Neural cell (in vitro differentiated cells): ENCODE data around the gene STARD13. TPM values are rescaled to one million over a fixed set of nuclear protein-coding genes. Genes with fewer than 3 reads are reported as not detected.

Experiments used
- H2AFZ ChIP-seq: fragments of 200-600, 300-800 bp; sonication (generic), shearing (Covaris generic); 2 replicates; pipeline ENCODE4 v1.6.0; 2014; ENCODE audit warnings: low read depth, mild to moderate bottlenecking, antibody characterized with exemption, low read length, moderate library complexity
- H3F3A ChIP-seq: fragments of 200-600 bp; shearing (Covaris generic); 2 replicates; pipeline ENCODE4 v1.6.1; 2016; ENCODE audit warnings: mild to moderate bottlenecking, moderate library complexity, mixed read lengths, antibody characterized with exemption, low read length; ENCODE audit not compliant: insufficient read depth, poor library complexity, severe bottlenecking
- H3K27ac ChIP-seq: fragments of 200-600, 300-800 bp; sonication (generic), shearing (Covaris generic); 2 replicates; pipeline ENCODE4 v1.5.1; 2014; ENCODE audit warnings: mild to moderate bottlenecking, low read length, moderate library complexity
- H3K27me3 ChIP-seq: fragments of 300-800, 200-600 bp; sonication (generic), shearing (Covaris generic); 2 replicates; pipeline ENCODE4 v1.6.0; 2014; ENCODE audit warnings: mild to moderate bottlenecking, low read depth, low read length, moderate library complexity; ENCODE audit not compliant: insufficient read depth
- H3K36me3 ChIP-seq: fragments of 300-800, 200-600 bp; sonication (generic), shearing (Covaris generic); 2 replicates; pipeline ENCODE4 v1.5.1; 2014; ENCODE audit warnings: mild to moderate bottlenecking, antibody characterized with exemption, low read length, moderate library complexity; ENCODE audit not compliant: insufficient read depth
- H3K4me2 ChIP-seq: fragments of 300-800, 200-600 bp; sonication (generic), shearing (Covaris generic); 2 replicates; pipeline ENCODE4 v1.6.0; 2014; ENCODE audit warnings: mild to moderate bottlenecking, low read length
- H3K4me3 ChIP-seq: fragments of 300-800, 200-600 bp; sonication (generic), shearing (Covaris generic); 2 replicates; pipeline ENCODE4 v1.5.1; 2014; ENCODE audit warnings: mild to moderate bottlenecking, low read length, moderate library complexity
- H3K79me2 ChIP-seq: fragments of 200-600 bp; shearing (Covaris generic); replicated peaks from 2 replicates; pipeline ENCODE4 v1.6.0; 2014; ENCODE audit warnings: mild to moderate bottlenecking, low read length, moderate library complexity; ENCODE audit not compliant: insufficient read depth
- H3K9ac ChIP-seq: fragments of 300-800, 200-600 bp; sonication (generic), shearing (Covaris generic); 2 replicates; pipeline ENCODE4 v1.6.1; 2016; ENCODE audit warnings: mild to moderate bottlenecking, low read length, mixed read lengths
- H3K9me2 ChIP-seq: fragments of 200-600 bp; shearing (Covaris generic); 2 replicates; pipeline ENCODE4 v1.6.1; 2016; ENCODE audit warnings: mild to moderate bottlenecking, low read length, mixed read lengths; ENCODE audit not compliant: insufficient read depth
- H3K9me3 ChIP-seq: fragments of 200-600, 300-800 bp; sonication (generic), shearing (Covaris generic); 2 replicates; pipeline ENCODE4 v1.6.1; 2016; ENCODE audit warnings: mild to moderate bottlenecking, mixed run types, low read length, moderate library complexity, mixed read lengths
- H4K20me1 ChIP-seq: fragments of 200-600 bp; shearing (Covaris generic); 2 replicates; pipeline ENCODE4 v1.6.1; 2016; ENCODE audit warnings: mild to moderate bottlenecking, mixed run types; ENCODE audit not compliant: insufficient read depth
- EP300 ChIP-seq: fragments of 450-650 bp; conservative IDR thresholded peaks from 2 replicates; pipeline ENCODE4 v1.6.1; 2014; ENCODE audit warnings: antibody characterized with exemption, mild to moderate bottlenecking, moderate library complexity; ENCODE audit not compliant: poor library complexity, severe bottlenecking
- EZH2 ChIP-seq: fragments of 200-600, 300-800 bp; shearing (Covaris generic), sonication (generic); IDR thresholded peaks from 2 replicates; pipeline ENCODE4 v1.6.1; 2014; ENCODE audit warnings: antibody characterized with exemption, low read length, borderline replicate concordance, mild to moderate bottlenecking; ENCODE audit not compliant: insufficient read depth, poor library complexity, severe bottlenecking
- MXI1 ChIP-seq: fragments of 450-650 bp; conservative IDR thresholded peaks from 2 replicates; pipeline ENCODE4 v1.6.1; 2014; ENCODE audit warnings: antibody characterized with exemption, mild to moderate bottlenecking; ENCODE audit not compliant: poor library complexity, severe bottlenecking
- POLR2AphosphoS5 ChIP-seq: IDR thresholded peaks from 2 replicates; pipeline ENCODE4 v1.6.1; 2012
- RAD21 ChIP-seq: fragments of 450-650 bp; conservative IDR thresholded peaks from 2 replicates; pipeline ENCODE4 v1.6.1; 2014; ENCODE audit warnings: antibody characterized with exemption, mild to moderate bottlenecking, moderate library complexity
- SMC3 ChIP-seq: fragments of 450-650 bp; conservative IDR thresholded peaks from 2 replicates; pipeline ENCODE4 v1.6.1; 2014; ENCODE audit warnings: antibody characterized with exemption, mild to moderate bottlenecking, moderate library complexity; ENCODE audit not compliant: poor library complexity
- TAF1 ChIP-seq: IDR thresholded peaks from 2 replicates; pipeline ENCODE4 v1.6.1; 2012; ENCODE audit warnings: low read depth
- polyA plus RNA-seq: library from polyadenylated mRNA; depleted of rRNA; stranded (reverse); fragments of >200 nt; gene quantifications from 2 replicates; pipeline ENCODE4 v1.2.3, GENCODE V29; 2014
- TF ChIP-seq, protein P1 (sequence below): IDR thresholded peaks from 2 replicates; pipeline ENCODE4 v1.6.1; 2012; ENCODE audit warnings: borderline replicate concordance
- TF ChIP-seq, protein P2 (sequence below): fragments of 450-650 bp; IDR thresholded peaks from 2 replicates; pipeline ENCODE4 v1.5.1; 2014; ENCODE audit warnings: antibody characterized with exemption, mild to moderate bottlenecking, moderate library complexity; ENCODE audit not compliant: poor library complexity, severe bottlenecking

STARD13 gene
- polyA plus RNA-seq, 1 donor from 2014 or later, result 0.05 TPM

DNA sequence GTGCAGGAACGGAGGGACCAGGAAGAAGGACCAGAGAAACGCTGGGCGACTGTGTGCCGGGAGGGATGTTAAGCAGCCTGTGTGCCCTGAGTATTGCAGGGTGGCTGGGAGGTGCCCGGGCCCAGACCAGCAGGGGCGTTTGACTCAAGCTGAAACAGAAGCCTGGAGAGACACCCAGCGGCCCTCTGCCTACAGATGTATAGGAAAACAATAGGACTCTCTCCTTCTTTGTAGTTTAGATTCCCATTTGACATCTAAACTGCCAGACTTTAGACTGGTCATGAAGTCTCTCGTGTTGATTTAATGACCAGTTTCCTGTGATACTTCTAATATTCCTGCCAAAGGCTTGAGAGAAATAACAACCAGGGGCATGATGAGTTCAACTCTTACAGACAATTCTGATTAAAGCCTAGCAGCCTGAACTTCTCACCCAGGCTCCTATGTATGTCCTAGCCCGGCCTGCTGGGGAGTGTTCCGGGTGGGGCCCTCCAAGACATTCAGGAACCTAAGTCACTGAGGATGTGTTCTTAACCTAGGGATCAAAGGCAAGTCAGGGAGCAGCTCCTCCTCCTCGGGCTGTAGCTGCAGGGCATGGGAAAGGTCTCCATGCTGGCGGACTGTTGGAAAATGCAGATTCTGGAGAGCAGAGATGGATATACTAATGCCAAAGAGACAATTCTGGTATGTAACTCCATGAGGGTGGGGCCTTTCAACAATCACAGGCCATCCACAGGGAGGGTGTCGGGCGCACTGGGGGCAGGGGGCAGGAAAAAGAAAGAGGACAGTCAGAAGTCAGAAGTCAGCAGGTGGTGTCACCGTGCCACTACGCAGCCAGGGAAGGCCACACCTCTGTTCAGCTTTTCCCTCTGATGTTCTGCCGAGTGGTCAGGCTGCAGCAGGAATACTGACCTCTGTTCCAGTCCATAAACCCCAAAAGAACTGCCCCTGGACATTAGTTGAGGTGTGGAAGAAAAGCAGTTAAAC, 131.8 kb downstream of the STARD13 start:
- Histone ChIP-seq H3K4me3 (no peak overlapping the region), H3K4me2 (no peak overlapping the region), H3K79me2 (no peaks in the 10 kb centered on the region), H3K36me3 (no peaks in the 10 kb centered on the region), H3K27me3 (no peaks in the 10 kb centered on the region), H2AFZ (no peak overlapping the region), H3K27ac (no peak overlapping the region), H3K9ac (no peak overlapping the region), H3K9me3 (no peaks in the 10 kb centered on the region), H3F3A (no peaks in the 10 kb centered on the region), H3K9me2 (no peaks in the 10 kb centered on the region), H4K20me1 (no peaks in the 10 kb centered on the region)
- TF ChIP-seq EZH2 (no peak), MXI1 (no peak), RAD21 (no peak), POLR2AphosphoS5 (no peak), EP300 (no peak), TAF1 (no peak), SMC3 (no peak)
- TF ChIP-seq, protein P1, sequence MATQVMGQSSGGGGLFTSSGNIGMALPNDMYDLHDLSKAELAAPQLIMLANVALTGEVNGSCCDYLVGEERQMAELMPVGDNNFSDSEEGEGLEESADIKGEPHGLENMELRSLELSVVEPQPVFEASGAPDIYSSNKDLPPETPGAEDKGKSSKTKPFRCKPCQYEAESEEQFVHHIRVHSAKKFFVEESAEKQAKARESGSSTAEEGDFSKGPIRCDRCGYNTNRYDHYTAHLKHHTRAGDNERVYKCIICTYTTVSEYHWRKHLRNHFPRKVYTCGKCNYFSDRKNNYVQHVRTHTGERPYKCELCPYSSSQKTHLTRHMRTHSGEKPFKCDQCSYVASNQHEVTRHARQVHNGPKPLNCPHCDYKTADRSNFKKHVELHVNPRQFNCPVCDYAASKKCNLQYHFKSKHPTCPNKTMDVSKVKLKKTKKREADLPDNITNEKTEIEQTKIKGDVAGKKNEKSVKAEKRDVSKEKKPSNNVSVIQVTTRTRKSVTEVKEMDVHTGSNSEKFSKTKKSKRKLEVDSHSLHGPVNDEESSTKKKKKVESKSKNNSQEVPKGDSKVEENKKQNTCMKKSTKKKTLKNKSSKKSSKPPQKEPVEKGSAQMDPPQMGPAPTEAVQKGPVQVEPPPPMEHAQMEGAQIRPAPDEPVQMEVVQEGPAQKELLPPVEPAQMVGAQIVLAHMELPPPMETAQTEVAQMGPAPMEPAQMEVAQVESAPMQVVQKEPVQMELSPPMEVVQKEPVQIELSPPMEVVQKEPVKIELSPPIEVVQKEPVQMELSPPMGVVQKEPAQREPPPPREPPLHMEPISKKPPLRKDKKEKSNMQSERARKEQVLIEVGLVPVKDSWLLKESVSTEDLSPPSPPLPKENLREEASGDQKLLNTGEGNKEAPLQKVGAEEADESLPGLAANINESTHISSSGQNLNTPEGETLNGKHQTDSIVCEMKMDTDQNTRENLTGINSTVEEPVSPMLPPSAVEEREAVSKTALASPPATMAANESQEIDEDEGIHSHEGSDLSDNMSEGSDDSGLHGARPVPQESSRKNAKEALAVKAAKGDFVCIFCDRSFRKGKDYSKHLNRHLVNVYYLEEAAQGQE, result no peak
- TF ChIP-seq, protein P2, sequence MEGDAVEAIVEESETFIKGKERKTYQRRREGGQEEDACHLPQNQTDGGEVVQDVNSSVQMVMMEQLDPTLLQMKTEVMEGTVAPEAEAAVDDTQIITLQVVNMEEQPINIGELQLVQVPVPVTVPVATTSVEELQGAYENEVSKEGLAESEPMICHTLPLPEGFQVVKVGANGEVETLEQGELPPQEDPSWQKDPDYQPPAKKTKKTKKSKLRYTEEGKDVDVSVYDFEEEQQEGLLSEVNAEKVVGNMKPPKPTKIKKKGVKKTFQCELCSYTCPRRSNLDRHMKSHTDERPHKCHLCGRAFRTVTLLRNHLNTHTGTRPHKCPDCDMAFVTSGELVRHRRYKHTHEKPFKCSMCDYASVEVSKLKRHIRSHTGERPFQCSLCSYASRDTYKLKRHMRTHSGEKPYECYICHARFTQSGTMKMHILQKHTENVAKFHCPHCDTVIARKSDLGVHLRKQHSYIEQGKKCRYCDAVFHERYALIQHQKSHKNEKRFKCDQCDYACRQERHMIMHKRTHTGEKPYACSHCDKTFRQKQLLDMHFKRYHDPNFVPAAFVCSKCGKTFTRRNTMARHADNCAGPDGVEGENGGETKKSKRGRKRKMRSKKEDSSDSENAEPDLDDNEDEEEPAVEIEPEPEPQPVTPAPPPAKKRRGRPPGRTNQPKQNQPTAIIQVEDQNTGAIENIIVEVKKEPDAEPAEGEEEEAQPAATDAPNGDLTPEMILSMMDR, result no peak

DNA sequence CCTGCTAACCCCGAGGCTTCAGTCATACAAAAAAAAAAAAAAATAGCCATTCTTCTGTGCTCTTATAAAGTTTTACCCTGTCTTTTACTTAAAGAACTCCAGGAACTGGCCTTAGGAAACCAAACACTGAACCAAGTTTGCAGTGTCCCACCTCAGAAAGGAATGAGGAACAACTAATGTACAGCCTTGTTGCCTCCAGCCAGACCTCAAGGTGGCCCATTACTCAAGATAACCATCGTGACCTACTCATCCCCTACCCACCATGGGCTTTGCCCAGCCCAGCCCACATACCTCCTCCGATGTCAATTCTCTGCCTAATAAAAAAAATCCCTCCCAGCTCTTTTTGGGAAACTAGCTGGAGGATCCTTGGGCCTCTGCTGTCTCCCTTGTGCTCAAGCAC, 133.2 kb downstream of the STARD13 start:
- Histone ChIP-seq H3K79me2 (no peaks in the 10 kb centered on the region), H2AFZ (no peak overlapping the region), H3K27ac (no peak overlapping the region), H3K9ac (no peak overlapping the region), H3K4me2 (no peak overlapping the region), H3K9me3 (no peaks in the 10 kb centered on the region), H3K9me2 (no peaks in the 10 kb centered on the region), H3K4me3 (no peak overlapping the region), H3K27me3 (no peaks in the 10 kb centered on the region), H3F3A (no peaks in the 10 kb centered on the region), H4K20me1 (no peaks in the 10 kb centered on the region), H3K36me3 (no peaks in the 10 kb centered on the region)
- TF ChIP-seq POLR2AphosphoS5, result no peak
- TF ChIP-seq, protein P2, result no peak
- TF ChIP-seq TAF1, result no peak
- TF ChIP-seq MXI1, result no peak
- TF ChIP-seq, protein P1, result no peak
- no peak for TF ChIP-seq RAD21
- no peak for TF ChIP-seq SMC3
- no peak for TF ChIP-seq EP300
- TF ChIP-seq EZH2, result no peak
